ENCODE measurements around the gene ATF7. TPM values are rescaled to one million over a fixed set of nuclear protein-coding genes. Genes with fewer than 3 reads are reported as not detected.

The ATF7 gene
- total and polyA plus RNA-seq, 2 of the 4 experiments (the other 2 are of a cell fraction): 7.0 to 16.3 TPM

DNA sequence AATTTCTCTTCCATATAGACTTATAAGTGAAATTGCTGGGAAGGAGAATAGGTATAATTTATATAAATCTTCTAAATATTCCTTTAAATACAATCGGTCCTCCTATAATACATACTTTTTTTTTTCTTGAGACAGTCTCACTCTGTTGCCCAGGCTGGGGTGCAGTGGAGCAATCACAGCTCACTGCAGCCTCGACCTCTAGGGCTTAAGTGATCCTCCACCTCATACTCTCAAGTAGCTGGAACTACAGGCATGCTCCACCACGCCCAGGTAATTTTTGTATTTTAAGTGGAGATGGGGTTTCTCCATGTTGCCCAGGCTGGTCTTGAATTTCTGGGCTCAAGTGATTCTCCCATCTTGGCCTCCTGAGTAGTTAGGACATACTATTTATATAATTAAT lies 89.2 kb downstream of the ATF7 start:
- Histone ChIP-seq H2AK9ac (replicated peaks; ENCODE audit: low read depth, low read length, poor library complexity) (no peak overlapping the region), H2AK5ac (ENCODE audit: low read depth, low read length) (no peak overlapping the region), H2BK120ac (ENCODE audit: low read depth, low read length) (no peak overlapping the region), H3K18ac (ENCODE audit: low read depth, low read length) (no peak overlapping the region), H2BK20ac (ENCODE audit: low read depth, low read length) (no peak overlapping the region), H4K20me1 (ENCODE audit: insufficient read depth, low read length) (no peaks in the 10 kb centered on the region), H3K56ac (ENCODE audit: extremely low read depth, insufficient read depth, low read length) (no peak overlapping the region), H3K4me3 (ENCODE audit: insufficient read depth, low read depth, low read length) (no peak overlapping the region), H4K5ac (ENCODE audit: low read depth, low read length) (no peak overlapping the region), H3K79me1 (ENCODE audit: low read depth in 1 of 2, low read length in 2 of 2) (peaks cover 0 to 3% of the 10 kb centered on the region in 2 experiments; a peak in 2 of 4 replicates), H3K9me3 (ENCODE audit: control insufficient read depth, insufficient read depth, low read length) (no peaks in the 10 kb centered on the region), H3K27ac (ENCODE audit: insufficient read depth, low read length) (no peak overlapping the region), H4K8ac (ENCODE audit: low read depth in 2 of 2, low read length in 2 of 2) (no peak overlapping the region), H3K4me2 (ENCODE audit: low read depth, low read length) (no peak overlapping the region), H2AFZ (replicated peaks; ENCODE audit: low read length, poor library complexity) (no peak overlapping the region), H3K36me3 (ENCODE audit: control insufficient read depth, insufficient read depth, low read length) (peaks cover 39% of the 10 kb centered on the region), H4K91ac (ENCODE audit: insufficient read depth, low read depth, low read length) (no peak overlapping the region), H3K9ac (ENCODE audit: low read depth, low read length) (no peak overlapping the region), H3K23ac (ENCODE audit: low read depth, low read length) (no peak overlapping the region), H3K4me1 (ENCODE audit: control insufficient read depth, insufficient read depth, low read length) (peaks cover 2% of the 10 kb centered on the region; the same call in 1 of the 2 replicates), H3K27me3 (ENCODE audit: control insufficient read depth, insufficient read depth, low read length) (no peaks in the 10 kb centered on the region), H3K9me1 (ENCODE audit: insufficient read depth, low read length) (no peaks in the 10 kb centered on the region; the same call in 1 of the 2 replicates), H2BK5ac (ENCODE audit: low read depth, low read length, poor library complexity, severe bottlenecking) (no peak overlapping the region), H3K4ac (ENCODE audit: low read depth, low read length) (no peak overlapping the region), H2BK15ac (ENCODE audit: low read depth, low read length) (no peak overlapping the region), H3K14ac (replicated peaks; ENCODE audit: low read depth, low read length) (no peak overlapping the region)
- dilution Hi-C loops (cut with HindIII; ENCODE audit: low sequenced_read_pairs, unreplicated experiment): no loop called here
- no peak for ATAC-seq (ENCODE audit: low read depth)
- POLR2A ChIA-PET (ENCODE audit: unreplicated experiment): no interaction called here
- no TSS peak for BruUV-seq (replicated peaks)
- intact Hi-C loops (cut with micrococcal nuclease): no loop called here
- in situ Hi-C loops (cut with MboI; ENCODE audit: low sequenced_read_pairs): no loop called here
- WGBS, 2 experiments (ENCODE audit: extremely low coverage in 2 of 2, insufficient read length in 1 of 2): no CpG with 5 or more reads among the region's 3 CpGs
- DNase-seq: no peak
- CTCF ChIA-PET: no interaction called here
- TF ChIP-seq FOS (IDR thresholded peaks at IDR 0.05; ENCODE audit: low read depth, low read length) (no peak), MAZ (IDR thresholded peaks at IDR 0.05; ENCODE audit: borderline replicate concordance, low read depth, low read length) (no peak), RCOR1 (IDR thresholded peaks at IDR 0.05; ENCODE audit: insufficient replicate concordance, low read length) (no peak), RAD21 (IDR thresholded peaks at IDR 0.05; ENCODE audit: low read length) (no peak), NFE2L2 (IDR thresholded peaks at IDR 0.05; ENCODE audit: low read depth, low read length) (no peak), SMC3 (IDR thresholded peaks at IDR 0.05; ENCODE audit: low read depth, low read length) (no peak), CHD1 (IDR thresholded peaks at IDR 0.05; ENCODE audit: low read depth, low read length) (no peak), MXI1 (IDR thresholded peaks at IDR 0.05; ENCODE audit: borderline replicate concordance, low read depth, low read length) (no peak), BHLHE40 (IDR thresholded peaks at IDR 0.05; ENCODE audit: low read depth, low read length) (no peak), CEBPB (IDR thresholded peaks at IDR 0.05; ENCODE audit: low read depth, low read length) (no peak)
- TF ChIP-seq, protein P1, sequence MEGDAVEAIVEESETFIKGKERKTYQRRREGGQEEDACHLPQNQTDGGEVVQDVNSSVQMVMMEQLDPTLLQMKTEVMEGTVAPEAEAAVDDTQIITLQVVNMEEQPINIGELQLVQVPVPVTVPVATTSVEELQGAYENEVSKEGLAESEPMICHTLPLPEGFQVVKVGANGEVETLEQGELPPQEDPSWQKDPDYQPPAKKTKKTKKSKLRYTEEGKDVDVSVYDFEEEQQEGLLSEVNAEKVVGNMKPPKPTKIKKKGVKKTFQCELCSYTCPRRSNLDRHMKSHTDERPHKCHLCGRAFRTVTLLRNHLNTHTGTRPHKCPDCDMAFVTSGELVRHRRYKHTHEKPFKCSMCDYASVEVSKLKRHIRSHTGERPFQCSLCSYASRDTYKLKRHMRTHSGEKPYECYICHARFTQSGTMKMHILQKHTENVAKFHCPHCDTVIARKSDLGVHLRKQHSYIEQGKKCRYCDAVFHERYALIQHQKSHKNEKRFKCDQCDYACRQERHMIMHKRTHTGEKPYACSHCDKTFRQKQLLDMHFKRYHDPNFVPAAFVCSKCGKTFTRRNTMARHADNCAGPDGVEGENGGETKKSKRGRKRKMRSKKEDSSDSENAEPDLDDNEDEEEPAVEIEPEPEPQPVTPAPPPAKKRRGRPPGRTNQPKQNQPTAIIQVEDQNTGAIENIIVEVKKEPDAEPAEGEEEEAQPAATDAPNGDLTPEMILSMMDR (conservative IDR thresholded peaks at IDR 0.05; ENCODE audit: low read depth, low read length): no peak
- TF ChIP-seq, protein P2, sequence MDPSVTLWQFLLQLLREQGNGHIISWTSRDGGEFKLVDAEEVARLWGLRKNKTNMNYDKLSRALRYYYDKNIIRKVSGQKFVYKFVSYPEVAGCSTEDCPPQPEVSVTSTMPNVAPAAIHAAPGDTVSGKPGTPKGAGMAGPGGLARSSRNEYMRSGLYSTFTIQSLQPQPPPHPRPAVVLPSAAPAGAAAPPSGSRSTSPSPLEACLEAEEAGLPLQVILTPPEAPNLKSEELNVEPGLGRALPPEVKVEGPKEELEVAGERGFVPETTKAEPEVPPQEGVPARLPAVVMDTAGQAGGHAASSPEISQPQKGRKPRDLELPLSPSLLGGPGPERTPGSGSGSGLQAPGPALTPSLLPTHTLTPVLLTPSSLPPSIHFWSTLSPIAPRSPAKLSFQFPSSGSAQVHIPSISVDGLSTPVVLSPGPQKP (IDR thresholded peaks at IDR 0.05; ENCODE audit: borderline replicate concordance, low read depth, low read length): no peak

Data from IMR-90 (cell line).